GM18868 (cell line): ENCODE data around the gene PLA2G4B.

Experiments
- ATAC-seq: cut with Tn5 transposase; IDR thresholded peaks from one replicate; pipeline ENCODE4 v1.9.1; 2021; ENCODE audit warnings: mild to moderate bottlenecking, moderate library complexity; ENCODE audit not compliant: unreplicated experiment

Gene PLA2G4B

GRCh38 chr15:41848631-41849030, 10.0 kb downstream of the PLA2G4B start:
- no peak for ATAC-seq

DNA sequence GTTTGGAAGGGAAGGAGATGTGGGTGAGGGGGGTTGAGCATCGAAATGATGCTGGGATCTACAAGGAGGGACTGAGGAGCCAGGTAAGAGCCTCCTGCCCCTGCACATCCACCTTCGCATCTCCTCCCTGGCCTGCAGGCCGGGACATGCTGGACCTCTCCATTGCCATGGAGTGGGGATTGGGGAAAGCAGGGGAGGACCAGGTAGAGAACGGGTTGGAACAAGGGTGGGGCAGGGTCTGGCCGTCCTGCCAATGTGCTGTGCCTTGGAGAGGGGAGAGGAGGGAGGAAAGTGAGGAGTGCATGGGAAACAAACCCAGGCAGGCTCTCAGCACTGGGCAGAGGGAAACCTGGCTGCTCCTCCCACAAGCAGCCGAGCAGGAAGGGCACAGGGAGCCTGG, 10.6 kb downstream of the PLA2G4B start:
- no peak for ATAC-seq

DNA sequence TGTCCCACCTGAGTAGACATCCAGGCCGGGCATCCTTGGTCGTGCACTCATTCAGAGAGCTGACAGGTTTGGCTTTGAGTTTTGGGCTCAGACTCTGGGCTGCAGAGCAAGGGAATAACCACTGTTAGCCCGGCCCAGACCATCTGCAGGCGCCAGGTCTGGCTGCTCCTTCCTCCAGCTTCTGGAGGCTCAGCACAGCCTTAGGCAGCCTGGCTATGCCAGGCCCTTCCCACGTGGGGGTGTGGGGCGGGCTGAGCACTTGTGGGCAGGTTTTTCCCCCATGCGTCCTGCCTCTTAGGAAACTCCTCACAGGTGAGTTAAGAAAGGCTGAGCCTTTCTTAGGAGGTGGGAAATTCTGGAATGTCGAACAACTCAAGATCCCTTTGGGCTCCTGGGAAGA, 11.2 kb downstream of the PLA2G4B start:
- ATAC-seq = no peak

DNA sequence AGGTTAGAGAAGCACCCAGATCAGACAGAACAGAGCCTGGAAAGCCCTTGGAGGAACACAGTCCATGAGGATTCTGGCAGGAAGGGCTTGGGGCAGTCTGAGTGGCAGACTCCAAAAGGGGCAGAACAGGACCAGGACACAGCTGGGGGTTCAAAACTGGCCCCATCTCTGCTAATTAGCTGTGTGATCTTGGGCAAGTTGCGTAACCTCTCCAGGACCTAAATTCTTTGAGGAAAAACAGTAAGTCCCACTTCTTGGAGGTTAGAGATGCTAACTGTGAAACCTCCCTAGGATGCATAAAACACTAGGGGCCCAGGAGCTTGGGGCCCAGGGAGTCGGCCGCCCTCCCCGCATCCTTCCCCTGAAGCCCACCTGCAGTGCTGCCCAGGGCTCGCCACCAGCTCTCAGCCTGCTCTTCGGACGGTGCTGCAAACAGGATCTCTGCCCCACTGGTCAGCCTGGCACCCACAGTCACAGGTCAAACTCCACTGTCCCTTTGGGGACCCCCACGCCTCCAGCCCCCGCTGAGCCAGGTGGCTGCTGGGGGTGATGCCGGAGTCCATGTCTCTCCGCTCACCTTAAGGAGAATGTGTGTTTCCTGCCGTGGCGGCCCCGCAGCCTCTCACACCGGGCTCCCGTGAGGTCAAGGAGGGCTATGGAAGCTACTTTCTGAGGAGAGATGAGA, 12.0 kb downstream of the PLA2G4B start:
- ATAC-seq = no peak

DNA sequence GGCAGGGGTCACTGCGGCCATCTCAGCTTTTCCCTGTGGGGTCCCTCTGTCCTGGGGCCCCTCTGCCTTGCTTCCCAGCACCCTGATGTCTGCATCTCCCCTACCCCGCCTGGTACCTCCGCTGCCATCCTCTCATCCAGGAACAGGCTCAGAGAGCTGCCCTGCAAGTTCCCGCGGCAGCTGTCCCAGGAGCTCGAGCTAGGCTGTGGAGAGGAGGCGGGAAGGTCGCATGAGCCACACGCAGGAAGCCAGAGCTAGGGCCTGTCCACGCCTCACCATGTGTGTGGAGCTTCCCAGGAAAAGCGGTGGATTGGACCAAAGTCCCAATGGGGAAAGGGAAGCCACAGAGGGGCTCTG, 12.5 kb downstream of the PLA2G4B start:
- no peak for ATAC-seq

- ATAC-seq = no peak
Measured at GRCh38 chr15:41851755-41852370, 13.2 kb downstream of the PLA2G4B start.

- no peak for ATAC-seq
Measured at GRCh38 chr15:41852736-41853590, 14.3 kb downstream of the PLA2G4B start.

DNA sequence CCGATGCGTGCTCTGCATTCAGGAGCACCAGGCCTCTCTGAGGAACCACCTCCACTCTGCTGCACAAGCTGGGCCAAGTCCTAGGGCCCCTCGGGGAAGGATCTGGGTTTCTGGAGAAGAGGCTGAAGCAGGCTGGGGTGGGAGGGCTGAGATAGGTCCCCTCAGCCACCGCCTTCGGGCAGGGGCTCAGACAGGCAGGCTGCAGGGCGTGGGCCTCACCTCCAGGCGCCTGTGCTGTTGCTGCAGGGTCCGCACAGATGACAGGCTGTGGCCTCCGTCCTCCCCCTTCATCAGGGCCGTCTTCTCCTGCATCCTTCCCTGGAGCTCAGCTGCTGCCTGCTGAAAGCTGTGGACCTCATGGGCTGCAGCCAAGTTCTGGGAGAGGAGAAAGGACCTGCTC, 15.2 kb downstream of the PLA2G4B start:
- ATAC-seq = no peak

DNA sequence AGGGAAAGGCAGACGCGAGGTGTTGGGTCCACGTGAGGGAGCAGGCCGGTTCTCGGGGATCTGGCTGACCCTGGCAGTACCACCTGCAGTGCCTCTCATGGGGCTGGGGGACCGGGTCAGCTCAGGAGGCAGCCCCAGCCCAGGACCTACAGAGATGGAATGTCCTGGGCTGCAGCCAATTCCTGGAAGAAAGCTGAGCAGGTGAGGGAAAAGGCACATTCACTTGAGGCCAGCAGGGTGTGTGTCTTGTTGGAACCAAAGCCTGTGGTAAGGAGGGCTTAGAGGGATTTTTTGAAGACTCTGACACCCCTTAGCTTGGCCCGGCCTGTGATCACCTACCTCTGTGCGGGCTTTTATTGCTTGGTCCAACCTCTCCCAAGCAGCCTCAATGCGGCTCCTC, 15.8 kb downstream of the PLA2G4B start:
- ATAC-seq = no peak

DNA sequence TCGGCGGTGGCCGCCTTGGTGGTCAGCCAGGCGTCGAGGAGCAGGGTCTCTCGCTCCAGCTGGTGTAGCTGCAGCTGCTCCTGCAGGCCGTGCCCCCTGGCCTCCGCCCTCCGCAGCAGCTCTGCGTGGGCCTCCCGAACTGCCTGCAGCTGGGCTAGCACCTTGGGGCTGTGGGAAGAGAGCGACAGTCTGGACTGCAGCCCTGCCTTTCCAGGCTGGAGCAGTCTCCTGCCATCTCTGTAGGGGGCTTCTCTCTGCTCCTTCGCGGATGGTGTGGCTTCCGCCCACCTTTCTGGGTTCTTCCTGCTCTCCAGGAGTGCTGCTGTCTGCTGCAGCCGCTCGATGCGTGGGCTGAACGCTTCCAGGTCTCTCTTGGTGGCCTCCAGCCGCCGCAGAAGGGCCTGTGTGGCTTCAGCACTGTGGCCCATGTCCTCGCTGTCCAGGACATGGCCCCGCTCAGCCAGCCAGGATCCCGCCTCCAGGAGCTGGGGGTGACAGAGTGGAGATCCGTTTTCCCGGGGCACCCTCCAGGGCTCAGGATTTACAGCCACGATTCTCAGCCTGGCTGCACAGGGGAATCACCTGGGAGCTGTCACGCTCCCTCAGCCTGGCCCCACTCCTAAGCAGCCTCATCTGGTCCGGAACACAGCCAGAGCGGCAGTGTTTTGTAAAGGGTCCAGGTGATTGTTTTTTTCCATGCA, 16.8 kb downstream of the PLA2G4B start:
- ATAC-seq = no peak

DNA sequence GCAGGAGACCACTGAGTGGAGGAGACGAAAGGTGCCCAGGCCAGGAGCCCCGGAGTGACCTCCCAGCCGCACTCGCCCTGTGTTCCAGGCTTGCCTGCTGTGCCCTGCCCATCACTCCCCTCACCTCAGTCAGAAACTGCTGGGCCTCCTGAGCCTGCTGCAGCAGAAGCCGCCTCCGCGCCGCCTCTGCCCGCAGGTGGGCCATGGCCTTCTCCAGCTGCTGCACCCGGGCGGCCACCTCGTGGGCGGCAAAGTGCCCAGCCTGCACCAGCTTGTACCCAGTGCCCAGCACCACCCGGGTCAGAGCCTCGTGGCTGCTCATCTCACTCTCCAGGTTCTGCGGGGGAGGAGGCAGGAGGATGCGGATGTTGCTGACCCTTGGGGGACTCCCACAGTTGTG, 17.6 kb downstream of the PLA2G4B start:
- ATAC-seq = no peak

- ATAC-seq = no peak
Measured at GRCh38 chr15:41856716-41857115, 18.1 kb downstream of the PLA2G4B start.

GRCh38 chr15:41857316-41857715, 18.7 kb downstream of the PLA2G4B start:
- ATAC-seq = no peak

GRCh38 chr15:41858756-41859155, 20.1 kb downstream of the PLA2G4B start:
- no peak for ATAC-seq

- ATAC-seq = no peak
Measured at GRCh38 chr15:41860049-41860828, 21.6 kb downstream of the PLA2G4B start.

DNA sequence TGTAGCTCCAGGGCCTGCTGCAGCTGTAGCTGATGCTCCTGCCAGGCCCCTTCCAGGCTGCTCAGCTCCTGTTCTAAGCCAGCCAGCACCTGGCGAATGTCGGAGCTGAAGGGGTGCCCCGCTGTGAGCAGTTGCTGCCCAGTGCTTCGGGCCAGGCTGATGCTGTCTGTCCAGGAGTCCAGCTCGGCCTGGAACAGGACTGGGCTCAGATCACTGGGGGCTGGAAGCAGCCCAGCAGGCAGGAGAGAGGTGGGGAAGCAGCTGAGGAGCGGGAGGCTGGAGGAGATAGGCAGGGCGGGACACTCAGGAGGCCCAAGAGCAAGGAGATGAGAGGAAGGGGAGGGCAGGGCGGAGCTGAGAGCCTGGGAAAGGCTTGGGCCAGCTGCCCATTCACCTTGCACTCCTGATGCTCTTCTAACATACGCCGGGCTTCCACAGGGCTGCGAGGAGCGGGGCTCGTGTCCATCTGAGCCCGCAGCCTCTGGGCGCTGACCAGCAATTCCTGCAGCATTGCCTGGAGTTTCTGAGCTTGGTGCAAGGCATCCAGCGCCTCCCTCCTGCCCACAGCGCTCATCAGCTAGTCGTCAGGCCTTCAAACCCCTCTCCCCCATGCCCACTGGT, 23.2 kb downstream of the PLA2G4B start:
- ATAC-seq = no peak

DNA sequence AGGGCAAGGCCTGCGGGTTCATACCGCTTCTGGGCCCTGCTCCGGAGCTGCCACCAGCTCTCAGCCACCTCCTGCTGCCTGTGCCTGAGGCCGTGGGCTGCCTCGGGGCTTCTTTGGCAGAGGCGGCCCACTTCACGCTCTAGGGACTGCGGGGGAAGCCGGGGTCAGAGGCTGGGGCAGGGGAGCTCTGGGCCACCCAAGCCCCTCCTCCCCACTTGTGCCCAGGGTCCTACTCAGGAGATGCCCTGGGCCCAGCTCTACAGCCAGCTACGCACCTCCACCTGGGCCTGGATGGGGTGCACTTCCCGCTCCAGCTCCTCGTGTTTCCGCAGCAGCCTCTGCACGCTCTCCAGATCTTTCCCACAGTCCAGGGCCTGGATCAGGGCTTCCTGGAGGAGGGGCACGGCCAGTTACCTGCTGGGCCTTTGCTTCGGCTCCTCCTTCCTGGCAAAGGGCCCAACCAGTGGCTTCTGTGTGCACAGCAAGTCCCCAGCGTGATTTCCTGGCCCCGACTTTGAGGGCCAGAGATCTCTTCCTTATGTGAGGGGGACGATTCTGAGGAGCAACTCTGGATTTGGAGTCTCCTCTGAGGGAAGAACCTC, 24.0 kb downstream of the PLA2G4B start:
- ATAC-seq = no peak

GRCh38 chr15:41865490-41866055, 26.9 kb downstream of the PLA2G4B start:
- no peak for ATAC-seq

- ATAC-seq = no peak
Measured at GRCh38 chr15:41866263-41866703, 27.6 kb downstream of the PLA2G4B start.
